HG03135 (cell line): Measurements from ENCODE around the gene PACSIN2.
"Not testable (repeated sequence)": the region's sequence is repeated elsewhere in the genome, so short reads cannot be mapped to it uniquely, and the experiment has no call there.

Experiments
- ATAC-seq: cut with Tn5 transposase; IDR thresholded peaks from one replicate; pipeline ENCODE4 v1.9.1; 2021; ENCODE audit warnings: mild to moderate bottlenecking, moderate library complexity; ENCODE audit not compliant: unreplicated experiment

The PACSIN2 gene

GRCh38 chr22:43013355-43014315 lies 1.3 kb downstream of the PACSIN2 start:
- no peak for ATAC-seq

DNA sequence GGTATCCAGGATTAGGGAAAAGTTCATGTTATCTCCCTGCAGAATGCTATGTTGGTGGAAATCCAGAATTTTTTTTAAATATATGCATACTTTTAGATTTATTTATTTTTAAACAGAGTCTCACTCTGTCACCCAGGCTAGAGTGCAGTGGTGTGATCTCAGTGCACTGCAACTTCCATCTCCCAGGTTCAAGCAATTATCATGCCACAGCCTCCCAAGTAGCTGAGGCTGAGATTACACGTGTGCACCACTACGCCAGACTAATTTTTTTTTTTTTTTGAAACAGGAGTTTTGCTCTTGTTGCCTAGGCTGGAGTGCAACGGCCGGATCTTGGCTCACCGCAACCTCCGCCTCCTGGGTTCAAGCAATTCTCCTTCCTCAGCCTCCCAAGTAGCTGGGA lies 2.6 kb downstream of the PACSIN2 start:
- ATAC-seq = no peak

- no peak for ATAC-seq
Observed at GRCh38 chr22:43011079-43011478, 3.9 kb downstream of the PACSIN2 start.

DNA sequence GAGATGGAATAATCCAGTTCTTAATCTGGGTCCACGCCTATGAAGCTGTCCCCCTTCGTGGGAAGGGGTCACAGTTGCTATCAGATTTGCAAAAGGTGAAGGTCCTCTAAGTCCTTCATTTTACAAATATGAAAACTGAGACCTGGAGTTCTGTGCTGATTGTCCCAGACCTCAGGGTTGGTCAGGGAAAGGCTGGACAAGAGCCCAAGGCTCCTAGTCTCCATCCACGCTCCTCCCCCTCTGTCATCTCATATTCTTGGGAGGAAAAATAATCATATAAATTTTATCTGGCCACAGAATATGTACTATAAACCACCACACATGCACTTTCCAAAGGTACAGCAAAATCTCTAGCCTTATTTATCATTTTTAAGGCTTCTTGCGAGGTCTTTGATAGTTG lies 5.5 kb downstream of the PACSIN2 start:
- ATAC-seq = no peak

DNA sequence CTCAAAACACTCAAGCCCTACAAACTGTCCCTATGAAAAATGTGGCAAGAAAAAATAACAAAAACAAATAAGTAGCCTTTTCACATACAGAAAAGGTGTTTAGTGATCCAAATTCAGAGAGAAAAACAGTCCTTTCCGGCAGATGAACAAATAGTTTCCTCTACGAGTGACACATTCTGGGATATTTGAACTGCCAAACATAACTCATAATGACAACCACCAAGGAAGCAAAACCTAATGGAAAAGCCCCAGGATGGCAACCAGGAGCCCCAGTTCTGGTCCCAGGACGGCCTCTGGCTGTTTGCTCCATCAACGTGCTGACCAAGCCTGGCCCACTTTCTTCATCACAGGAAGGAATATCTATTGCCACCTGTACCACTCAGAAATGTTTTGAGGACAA lies 6.0 kb downstream of the PACSIN2 start:
- ATAC-seq = no peak

DNA sequence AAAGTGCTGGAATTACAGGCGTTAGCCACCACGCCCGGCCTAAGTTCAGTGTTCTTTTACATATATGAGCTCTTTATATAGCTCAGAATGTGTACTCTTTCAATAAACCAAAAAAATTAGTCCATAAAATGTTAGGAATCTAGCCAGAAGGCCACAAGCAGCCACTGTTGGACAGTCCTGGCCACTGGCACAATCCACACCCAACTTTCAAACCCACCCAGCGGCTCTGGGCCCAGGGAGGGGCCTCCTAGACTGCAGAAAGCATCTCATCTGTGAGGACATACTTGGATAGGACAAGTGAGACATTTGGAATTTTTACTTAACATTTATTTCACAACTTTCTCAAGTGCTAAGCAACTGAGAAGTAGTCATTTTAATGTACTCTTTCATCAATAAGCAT lies 6.4 kb downstream of the PACSIN2 start:
- no peak for ATAC-seq

DNA sequence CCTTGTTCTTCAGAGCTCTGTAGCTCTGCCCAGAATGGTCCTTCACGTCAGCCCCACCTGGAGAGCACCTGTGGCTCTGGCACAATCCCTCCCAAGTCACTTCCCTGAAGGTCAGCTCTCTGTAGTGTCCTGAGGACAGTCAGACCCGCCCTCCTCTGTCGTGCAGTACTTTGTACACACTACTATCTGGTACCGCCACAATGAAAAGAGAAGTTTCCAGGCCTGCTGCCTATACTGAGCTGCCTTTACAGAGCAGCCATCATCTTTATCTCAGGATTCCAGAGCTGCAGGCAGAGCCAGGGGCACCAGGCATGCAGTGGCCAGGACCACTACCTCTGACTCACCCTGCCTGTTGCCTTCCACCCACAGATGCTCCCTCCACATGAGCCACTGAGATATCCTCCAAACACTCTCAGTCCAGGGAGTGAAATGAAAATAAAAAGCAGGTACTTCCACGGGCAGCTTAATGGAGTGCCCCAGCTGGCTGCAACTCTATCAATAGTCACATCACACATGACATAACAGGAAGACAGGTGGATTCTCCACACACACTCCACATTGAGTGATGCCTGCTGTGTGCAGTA lies 7.3 kb downstream of the PACSIN2 start:
- no peak for ATAC-seq

DNA sequence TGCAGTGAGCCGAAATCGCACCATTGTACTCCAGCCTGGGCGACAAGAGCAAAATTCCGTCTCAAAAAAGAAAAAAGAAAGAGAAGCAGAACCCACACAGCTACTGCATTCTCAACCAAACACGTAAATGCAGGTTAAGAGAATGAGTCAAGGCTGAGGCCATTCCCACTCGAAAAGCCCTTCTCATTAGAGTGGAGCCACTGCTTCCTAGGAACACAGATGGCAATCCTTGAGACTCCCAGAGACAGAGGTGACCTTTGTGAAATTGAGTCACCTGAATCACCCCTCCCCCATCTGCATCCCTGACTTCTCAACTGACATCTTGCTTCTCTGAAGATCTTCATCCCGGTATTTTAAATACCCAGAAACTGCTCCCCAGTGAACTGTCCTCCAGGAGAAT lies 8.2 kb downstream of the PACSIN2 start:
- ATAC-seq = no peak

DNA sequence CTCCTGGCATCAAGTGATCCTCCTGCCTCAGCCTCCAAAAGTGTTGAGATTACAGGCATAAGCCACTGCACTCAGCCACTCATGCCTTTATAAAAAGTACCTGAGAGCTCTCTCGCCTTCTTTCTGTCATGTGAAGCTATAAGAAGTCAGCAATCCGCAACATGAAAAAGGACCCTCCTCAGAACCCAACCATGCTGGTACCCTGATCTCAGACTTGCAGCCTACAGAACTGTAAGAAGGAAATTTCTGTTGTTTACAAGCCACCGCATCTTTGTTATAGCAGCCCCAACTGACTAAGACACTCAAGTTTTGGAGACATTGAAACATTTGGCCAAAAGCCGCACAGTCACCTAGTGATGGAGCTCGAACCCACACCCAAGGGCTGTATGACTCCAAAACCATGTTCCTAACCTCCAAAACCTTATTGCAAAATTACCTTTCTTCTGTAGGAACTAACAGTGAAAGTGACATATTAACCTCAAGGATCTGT lies 8.9 kb downstream of the PACSIN2 start:
- no peak for ATAC-seq

GRCh38 chr22:43005106-43005505 lies 9.8 kb downstream of the PACSIN2 start:
- ATAC-seq = no peak

DNA sequence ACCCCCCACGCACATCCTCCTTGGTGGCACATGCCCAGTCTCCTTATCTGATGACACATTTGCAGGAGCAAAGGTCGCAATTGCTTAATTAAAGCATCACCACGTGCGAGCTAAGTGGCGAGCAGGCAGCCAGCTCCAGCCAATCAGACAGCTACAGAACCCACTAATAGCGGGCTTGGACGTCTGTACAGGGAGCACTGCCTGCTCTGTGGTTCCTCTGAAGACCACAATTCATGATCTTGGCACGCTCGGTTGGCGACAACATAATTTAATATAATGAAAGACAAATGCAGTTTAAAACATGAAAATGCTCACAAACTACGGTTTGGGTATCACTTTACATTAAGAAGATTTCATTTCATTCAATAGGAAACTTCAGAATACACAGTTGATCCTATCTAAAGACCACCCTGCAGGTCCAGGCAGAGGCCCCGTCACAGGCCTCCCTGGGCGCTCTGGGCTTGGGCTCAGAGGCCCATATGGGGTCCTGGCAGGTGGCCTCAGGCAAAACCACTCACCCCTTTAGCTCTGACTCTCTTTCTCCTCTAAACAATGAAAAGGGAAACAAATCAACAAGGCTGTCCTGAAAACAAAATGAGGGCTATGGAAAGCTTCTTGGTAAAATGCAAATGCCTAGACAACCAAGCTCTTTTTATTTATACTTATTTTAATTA lies 10.4 kb downstream of the PACSIN2 start:
- no peak for ATAC-seq

DNA sequence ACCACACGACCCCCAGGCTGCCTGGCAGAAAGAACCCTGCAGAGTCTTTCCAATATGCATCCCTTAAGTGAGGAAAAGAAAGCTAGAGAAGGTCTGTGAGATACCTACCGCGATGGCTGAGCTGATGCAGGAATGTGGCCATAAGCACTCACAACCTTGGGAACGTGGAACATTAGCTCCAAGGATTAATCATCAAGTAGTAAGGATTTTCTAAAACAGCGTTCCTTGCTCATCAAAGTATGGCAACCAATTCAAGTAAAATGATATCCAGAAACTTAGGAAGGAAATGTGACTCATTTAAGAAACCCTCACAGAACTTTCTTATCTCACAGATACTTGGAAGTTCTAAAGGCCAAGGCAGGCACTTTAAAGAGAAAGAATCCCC lies 12.8 kb downstream of the PACSIN2 start:
- no peak for ATAC-seq

GRCh38 chr22:43001271-43002201 lies 13.4 kb downstream of the PACSIN2 start:
- ATAC-seq = no peak

GRCh38 chr22:43000441-43001175 lies 14.3 kb downstream of the PACSIN2 start:
- no peak for ATAC-seq

GRCh38 chr22:42997582-42998090 lies 17.3 kb downstream of the PACSIN2 start:
- no peak for ATAC-seq

DNA sequence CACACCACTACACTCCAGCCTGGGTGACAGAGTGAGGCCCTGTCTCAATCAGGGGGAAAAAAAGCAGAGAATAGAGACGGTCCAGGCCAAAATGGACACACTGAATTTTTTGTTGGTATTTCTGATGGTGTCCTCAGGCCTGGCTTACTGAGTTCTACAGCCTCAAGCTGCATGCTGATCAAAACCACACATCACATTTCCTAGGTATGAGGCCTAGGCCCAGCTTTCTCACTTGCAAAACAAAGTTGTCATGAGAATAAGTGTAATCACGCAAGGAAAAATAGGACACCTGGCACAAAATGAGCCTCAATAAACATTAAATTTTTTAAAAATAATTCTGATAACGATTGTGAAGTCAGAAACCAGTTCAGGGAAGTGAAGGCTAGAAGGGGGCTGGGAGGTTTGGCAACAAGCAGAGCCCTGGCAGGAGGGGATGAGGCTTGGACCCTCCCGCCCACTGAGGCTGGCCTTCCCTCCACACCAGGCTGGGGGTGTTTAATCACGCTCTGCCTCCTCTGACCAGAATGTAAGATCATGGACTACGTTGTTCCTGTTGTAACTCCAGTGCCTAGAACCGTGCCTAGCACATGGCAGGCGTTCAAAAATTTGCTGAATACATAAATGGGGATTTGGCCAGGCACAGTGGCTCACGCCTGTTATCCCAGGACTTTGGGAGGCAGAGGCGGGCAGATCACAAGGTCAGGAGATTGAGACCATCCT lies 18.1 kb downstream of the PACSIN2 start:
- no peak for ATAC-seq

DNA sequence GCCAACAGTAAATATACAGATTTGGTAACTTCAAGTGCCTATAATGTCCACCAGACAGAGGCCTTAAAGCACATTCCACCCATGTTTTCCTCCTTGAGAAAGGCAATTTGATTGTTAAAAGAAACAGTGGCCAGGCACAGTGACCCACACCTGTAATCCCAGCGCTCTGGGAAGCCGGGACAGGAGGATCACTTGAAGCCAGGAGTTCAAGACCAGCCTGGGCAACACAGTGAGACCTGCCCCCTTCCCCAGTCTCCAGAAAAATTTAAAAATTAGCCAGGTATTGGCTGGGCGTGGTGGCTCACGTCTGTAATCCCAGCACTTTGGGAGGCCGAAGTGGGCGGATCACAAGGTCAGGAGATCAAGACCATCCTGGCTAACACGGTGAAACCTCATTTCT lies 19.3 kb downstream of the PACSIN2 start:
- not testable (repeated sequence) for ATAC-seq

DNA sequence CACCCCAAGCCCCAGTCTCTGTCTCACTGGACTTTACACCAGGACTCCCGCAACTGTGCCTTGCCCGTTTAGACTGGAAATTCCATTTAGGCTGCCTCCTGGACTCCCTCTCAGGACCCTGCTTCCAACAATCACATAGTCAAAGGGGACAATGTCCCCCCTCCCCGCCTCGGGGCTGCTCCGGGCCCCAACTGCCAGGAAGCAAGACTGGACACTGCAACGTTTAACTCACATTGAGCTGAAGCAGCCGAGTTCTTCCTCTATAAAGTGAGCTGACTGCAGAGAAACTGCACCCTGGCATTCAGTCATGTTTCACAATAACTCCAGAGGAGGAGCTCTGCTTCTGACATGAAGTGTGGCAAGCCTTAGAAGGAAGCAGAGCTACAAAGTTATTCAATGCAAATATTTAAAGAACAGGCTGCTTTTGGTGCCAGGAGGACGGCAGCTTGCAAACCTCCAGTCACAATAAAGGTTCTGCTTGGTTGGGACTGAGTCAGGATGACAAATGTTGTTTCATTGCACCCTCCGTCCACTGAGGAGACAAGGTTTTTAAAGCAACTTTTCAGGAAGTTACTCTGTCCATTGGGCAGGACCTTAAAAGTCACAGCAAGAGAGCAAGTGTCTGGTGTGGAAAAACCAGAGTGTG lies 19.9 kb downstream of the PACSIN2 start:
- no peak for ATAC-seq
